ENCODE measurements around the gene FSTL1.

DNA sequence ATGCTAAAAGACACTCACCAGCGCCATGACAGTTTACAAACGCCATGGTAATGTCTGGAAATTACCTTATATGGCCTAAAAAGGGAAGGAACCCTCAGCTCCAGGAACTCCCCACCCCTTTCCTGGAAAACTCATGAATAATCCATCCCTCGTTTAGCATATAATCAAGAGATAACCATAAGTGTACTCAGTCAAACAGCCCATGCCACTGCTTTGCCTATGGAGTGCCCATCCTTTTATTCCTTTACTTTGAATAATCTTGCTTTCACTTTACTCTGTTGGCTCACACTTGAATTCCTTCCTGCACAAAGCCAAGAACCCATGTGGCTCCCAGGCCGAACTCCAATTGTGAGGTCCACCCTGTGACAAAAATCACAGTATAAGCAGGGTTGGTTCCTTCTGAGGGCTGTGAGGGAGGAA is 19.1 kb upstream of the FSTL1 start:
- no peak for TF ChIP-seq POLR2A (IDR thresholded peaks at IDR 0.05)
- TF ChIP-seq, protein P1, sequence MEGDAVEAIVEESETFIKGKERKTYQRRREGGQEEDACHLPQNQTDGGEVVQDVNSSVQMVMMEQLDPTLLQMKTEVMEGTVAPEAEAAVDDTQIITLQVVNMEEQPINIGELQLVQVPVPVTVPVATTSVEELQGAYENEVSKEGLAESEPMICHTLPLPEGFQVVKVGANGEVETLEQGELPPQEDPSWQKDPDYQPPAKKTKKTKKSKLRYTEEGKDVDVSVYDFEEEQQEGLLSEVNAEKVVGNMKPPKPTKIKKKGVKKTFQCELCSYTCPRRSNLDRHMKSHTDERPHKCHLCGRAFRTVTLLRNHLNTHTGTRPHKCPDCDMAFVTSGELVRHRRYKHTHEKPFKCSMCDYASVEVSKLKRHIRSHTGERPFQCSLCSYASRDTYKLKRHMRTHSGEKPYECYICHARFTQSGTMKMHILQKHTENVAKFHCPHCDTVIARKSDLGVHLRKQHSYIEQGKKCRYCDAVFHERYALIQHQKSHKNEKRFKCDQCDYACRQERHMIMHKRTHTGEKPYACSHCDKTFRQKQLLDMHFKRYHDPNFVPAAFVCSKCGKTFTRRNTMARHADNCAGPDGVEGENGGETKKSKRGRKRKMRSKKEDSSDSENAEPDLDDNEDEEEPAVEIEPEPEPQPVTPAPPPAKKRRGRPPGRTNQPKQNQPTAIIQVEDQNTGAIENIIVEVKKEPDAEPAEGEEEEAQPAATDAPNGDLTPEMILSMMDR (IDR thresholded peaks at IDR 0.05): no peak
